ENCODE measurements around the gene CPLX3.

Gene CPLX3

DNA sequence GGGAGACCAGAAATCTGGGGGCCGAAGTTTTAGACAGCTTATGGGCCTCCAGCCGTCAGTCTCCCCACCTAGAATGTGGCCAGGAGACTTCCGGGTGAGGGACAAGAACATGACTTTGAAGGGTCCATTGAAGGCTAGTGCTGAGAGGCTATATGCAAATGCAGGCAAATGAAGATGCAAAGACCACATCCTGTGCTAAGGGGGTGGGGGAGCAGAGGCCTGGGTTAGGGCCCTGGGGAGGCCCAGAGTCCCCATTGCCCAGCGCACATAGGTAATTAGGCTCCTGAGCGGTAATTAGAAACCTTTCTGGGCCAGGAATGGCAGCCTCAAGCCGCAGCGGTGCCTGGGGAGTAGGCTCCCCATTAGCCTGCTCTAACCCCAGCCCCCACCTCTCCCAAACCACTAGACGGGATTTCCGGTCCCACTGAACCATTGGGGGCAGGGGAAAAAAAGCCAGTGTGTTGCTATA is 37.7 kb upstream of the CPLX3 start:
- DNase-seq = no peak

DNA sequence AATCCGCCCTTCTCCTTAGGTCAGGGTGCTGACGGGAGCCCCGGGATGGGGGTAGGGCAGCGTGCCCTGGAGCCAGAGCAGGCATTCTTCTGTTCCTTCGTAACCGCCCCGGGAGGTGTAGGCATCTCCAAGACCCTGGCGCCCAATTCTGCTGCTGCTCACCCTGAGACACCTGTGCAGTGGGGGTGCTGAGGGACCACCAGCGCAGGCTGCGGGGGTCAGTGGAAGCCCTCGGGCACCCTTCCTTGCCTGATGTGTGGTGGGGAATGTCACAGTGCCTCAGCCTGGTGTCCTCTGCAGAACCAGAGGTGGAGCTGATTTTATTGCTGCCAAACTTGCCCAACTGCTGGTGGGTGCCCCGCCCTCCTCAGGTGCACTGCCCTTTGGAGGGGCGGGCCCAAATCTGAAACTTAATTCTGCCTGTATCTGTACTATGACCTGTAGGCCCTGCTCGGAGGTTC is 37.2 kb upstream of the CPLX3 start:
- no peak for DNase-seq

DNA sequence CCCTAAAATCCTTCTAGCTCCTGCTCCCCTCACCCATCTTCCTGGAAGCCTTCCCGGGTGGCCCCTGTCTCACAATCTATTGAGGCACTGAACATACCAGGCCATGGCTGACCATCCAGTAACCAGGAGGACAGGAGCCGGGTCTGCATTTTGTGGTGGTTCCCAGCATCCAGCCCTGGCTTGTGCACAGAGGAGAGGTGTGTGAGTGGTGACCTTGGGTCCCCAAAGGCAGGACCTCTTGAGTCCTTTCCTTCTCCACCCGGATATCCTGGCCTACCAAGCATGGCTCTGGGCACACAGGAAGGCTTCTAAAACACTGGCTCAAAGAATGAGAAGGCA is 36.7 kb upstream of the CPLX3 start:
- no peak for DNase-seq

DNA sequence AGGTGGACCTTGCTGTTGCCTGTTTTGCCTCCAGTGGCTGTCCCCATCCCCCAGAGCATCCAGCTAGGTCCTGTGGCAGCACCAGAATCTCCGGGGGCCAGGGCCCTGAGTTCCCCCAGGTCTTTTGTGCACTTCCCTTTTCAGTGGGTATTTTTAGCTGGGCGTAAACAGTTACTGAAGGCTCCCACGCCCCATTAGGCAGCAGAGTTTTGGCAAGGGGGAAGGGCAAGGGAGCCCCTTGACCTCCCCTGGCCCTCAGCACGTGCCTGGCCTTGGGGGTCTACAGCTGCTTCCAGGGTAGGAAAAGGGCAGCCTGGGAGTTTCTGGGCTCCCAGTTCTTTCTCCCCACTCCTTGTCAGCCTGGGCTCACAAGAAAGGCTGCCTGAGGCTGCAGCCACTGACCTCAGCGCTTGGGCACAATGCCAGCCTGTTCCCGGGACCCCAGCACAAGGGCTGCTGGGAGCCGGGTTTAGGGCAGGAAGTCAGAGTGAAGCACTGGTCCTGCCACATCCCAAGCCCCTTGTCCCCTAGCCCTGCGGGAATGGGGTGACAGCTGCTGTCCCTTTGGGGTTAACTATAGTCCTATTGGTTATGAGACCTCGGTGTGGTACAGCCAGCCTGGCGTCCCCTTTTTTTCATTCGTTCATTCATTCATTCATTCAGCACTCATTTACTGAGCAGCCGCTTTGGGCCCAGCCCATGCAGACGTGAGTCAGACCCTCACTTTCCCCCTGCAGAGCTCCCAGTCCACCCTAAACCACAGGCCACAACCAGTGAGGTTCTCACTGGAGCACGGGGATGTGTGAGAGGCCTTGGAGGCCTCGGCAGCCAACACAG is 36.1 kb upstream of the CPLX3 start:
- DNase-seq = no peak

DNA sequence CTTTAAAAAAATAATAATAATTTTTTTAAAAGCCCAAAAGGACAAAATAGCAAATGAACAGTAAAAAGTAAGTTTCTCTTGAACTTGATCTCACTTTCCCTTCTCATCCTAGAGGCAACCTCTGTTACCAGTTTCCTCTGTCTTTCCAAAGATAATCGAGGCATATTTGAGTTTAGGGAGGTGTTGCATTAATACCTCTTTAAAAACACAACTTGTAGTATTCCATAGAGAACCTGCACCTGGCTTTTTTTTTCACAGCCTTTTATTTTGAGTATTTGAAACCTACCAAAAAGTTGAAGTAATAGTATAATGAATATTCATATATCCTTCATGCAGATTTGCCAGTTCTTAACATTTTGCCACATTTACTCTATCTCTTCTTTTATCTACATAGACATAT is 35.4 kb upstream of the CPLX3 start:
- DNase-seq = no peak

DNA sequence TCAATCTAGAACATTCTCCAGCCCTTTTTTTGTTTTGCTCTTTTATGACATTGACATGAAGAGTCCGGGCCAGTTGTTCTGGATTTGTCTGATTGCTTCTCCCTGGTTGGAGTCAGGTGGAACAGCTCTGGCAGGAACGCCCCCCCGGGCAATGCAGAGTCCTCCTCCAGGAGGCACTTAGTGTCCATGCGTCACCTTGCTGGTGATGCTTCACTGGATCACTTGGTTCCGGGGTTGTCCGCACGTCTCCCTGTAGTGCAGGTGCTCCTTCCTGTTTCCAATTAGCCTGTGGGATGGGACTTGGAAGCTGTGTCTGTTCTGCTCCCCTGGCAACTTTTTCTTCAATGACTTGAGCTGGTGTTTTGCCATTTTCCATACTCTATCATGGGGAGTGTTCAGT is 34.8 kb upstream of the CPLX3 start:
- no peak for DNase-seq

DNA sequence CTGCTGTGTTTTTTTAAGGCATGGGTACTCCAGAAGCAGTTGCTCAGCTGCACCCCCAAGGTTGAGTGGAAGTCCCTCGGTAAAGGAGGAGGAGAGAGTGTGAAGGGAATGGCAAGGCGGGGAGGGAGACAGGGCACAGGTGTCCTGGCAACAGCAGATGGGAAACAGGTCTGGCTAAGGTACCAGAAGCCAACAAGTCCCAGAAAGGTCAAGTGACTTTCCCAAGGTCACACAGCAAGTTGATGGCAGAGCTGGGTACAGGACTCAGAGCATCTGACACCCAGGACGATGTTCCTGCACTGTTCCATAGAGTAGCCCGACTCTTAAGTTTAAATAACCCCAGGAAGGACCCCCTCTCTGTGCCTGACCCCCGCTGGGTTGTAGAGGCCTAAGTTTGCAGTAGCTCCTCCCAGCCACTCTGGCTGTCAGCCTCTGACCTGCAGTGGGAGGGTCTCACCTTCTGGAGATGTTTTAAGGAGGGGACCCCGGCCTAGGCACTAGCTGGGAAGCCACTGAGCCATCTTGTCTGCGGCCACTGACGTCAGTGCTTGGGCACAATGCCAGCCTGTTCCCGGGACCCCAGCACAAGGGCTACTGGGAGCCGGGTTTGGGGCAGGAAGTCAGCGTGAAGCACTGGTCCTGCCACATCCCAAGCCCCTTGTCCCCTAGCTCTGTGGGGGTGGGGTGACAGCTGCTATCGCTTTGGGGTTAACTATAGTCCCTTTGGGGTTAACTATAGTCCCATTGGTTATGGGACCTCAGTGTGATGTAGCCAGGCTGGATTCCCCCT is 34.0 kb upstream of the CPLX3 start:
- DNase-seq = no peak

DNA sequence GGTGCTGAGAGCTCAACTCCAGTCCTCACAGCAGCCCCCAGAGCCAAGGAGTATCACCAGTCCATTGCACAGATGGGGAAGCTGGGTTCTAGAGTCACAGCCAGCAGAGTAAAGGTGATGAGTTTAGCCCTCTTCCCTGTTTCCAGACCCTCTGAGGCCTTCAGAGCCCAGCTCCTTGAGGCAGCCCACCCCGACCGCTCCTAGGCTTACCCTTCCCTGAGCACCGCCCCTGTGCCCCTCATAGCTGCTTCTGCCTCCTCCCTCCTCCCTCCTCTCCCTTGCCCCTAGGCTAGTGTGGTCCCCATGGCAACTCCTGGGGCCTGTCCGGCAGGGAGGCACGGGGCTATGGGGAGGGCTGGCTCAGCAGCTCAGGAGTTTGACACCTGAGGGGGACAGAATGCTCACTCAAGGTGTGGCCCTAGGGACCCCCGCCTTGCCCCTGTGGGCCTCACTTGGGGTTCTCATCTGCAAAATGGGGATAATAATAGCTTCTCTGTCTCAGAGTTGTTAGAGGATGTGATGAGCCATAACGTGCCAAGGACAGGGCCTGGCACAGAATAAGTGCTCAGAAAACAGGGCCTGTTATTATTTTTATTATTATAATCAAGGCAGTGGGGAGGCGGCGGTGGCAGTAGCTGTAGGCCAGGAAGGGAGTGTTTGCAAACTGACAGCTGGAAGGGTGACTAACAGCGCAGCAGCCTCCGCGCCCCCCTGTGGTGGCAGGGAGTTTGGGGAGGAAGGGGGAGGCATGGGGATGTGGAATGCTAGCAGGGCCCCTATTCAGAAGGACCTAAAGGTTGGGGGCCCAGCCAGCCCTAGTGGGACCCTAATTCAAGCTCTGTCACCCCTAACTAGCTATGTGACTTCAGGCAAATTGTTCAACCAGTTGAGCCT is 33.0 kb upstream of the CPLX3 start:
- no peak for DNase-seq

DNA sequence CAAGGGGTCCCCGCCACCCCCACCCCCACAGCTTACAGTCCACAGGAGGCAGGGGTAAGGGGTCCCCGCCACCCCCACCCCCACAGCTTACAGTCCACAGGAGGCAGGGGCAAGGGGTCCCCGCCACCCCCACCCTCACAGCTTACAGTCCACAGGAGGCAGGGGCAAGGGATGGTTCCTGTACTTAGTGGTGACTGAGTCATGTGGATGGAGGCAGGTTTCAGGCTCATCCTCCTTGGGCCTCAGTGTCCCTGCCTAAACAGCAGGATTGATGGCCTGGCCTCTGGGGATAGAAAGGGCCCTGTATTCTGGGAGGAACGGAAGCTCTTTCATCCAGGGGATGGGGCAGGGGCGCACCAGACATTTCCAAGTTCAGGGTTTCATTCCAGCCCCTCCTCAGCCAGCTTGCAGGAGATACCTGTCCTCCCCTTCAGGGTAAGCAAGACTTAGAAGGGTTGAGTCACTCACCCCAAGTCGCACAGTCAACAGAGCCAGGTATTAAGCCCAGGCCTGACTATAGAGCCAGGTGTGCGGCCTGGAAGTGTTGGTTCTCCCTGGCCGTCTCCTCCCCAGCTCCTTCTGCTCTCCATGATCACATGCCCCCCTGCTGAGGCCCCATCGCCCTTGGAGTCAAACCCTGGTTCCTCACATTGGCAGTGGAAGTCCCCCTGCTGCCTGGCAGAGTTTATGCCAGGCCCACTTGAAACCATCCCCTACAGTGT is 32.0 kb upstream of the CPLX3 start:
- DNase-seq = no peak

DNA sequence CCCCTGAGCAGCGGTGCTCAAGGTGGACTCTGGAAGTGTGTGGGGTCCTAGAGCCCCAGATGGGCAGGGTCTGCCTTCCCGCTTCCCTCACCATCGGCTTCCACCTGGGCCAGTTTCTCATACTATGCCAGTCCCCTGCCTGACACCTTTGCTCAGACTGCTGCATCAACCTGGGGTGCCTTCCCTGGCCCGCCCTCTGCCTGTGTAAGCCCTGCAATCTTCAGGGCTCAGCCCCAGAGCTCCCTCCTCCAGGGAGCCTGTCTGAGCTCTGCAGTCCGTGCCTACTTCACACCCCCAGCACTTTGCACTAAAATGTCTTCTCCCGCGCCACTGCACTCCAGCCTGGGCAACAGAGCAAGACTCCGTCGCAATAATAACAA is 31.5 kb upstream of the CPLX3 start:
- no peak for DNase-seq

DNA sequence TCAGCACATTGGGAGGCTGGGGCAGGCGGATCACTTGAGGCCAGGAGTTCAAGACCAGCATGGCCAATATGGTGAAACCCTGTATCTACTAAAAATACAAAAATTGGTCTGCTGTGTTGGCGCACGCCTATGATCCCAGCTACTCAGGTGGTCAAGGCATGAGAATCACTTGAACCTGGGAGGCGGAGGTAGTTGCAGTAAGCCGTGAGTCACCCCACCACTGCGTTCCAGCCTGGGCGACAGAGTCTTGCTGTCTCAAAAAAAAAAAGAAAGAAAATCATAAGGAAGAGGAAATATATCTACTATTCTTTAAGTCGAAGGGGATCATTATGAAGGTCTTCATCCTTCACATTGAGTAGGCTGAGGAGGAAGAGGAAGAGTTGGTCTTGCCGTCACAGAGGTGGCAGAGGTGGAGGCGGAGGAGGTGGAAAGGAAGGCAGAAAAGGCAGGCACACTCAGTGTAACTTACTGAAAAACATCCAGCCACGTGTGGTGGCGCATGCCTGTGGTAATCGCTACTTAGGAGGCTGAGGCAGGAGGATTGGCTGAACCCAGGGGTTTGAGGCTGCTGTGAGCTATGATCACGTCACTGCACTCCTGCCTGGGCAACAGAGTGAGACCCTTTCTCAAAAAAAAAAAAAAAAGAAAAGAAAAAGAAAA is 30.3 kb upstream of the CPLX3 start:
- DNase-seq = no peak

DNA sequence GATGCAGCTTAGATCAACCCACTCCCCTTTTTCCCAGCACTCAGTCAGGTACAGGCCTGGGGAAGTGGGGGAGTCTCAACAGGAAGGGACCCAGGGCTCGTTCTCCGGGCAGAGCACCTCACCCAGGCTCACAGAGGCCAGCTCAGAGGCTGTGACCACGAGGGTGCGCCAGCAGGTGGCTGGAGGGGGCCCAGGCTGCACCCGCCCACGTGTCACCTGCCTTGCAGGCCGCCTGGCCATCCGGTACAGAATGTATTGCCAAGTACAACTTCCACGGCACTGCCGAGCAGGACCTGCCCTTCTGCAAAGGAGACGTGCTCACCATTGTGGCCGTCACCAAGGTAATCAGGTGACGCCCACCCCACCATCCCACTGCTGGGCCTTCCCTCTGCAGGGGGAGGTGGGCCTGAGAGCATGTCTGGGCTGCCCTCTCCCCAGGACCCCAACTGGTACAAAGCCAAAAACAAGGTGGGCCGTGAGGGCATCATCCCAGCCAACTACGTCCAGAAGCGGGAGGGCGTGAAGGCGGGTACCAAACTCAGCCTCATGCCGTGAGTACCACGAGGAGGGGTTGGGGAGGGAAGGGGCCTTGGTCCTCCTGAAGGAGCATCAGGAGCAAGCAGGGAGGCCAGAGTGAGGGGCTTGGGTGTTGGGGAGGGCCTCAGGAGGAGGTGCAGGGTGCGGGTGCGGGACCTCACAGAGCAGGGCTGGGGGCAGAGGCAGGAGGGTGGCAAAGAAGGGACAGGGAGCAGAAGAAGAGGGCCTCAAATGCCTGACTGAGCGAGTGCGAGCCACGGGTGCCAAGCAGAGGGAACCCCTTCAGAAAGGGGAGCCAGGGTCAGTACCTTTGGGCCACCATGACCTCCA is 27.8 kb upstream of the CPLX3 start:
- no peak for DNase-seq

DNA sequence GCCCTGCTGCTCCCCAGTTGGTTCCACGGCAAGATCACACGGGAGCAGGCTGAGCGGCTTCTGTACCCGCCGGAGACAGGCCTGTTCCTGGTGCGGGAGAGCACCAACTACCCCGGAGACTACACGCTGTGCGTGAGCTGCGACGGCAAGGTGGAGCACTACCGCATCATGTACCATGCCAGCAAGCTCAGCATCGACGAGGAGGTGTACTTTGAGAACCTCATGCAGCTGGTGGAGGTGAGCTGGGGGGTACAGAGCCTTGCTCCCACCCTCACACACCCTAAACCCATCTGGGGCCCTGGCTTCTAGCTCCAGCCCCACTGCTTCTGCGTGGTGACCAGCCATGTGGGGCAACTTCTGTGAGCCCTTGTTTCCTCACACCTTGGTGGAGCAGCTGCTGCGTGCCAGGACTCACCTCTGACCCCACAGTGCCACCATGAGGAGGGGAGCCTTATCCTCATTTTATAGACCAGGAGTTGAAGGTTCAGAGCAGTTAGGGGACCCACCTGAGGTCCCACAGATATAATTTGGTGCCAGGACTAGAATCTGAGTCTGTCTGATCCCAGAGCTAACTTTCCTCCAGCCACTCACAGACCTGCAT is 27.1 kb upstream of the CPLX3 start:
- no peak for DNase-seq

DNA sequence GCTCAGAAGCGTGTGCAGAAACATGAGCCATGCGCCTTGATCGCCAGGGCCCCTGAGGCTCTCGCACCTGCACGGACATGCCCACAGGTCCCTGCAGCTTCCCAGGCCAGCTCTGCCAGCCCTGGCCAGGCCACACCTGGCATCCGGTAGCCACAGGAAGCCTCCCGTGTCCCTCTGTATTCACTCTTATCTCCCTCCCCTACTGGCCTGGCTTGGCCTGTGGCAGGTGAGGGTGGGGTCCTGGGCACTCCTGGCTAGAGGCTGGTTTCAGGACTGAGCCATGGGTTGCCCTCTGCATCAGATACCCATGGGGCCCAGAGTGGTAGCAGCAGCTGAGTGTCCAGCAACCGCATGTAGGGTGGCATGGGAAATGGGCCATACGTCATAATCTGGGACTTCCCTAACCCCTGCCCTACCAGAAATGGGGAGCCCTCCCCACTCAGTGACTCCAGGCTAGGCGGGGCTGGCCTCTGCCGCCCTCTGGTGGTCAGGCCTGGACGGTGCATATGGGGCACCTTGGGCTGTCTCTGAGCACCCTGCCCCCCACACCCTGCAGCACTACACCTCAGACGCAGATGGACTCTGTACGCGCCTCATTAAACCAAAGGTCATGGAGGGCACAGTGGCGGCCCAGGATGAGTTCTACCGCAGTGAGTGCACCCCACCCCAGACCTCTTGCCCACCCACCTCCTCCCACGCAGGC is 26.4 kb upstream of the CPLX3 start:
- peak in 1 of 2 experiments; percentile 57 for DNase-seq

DNA sequence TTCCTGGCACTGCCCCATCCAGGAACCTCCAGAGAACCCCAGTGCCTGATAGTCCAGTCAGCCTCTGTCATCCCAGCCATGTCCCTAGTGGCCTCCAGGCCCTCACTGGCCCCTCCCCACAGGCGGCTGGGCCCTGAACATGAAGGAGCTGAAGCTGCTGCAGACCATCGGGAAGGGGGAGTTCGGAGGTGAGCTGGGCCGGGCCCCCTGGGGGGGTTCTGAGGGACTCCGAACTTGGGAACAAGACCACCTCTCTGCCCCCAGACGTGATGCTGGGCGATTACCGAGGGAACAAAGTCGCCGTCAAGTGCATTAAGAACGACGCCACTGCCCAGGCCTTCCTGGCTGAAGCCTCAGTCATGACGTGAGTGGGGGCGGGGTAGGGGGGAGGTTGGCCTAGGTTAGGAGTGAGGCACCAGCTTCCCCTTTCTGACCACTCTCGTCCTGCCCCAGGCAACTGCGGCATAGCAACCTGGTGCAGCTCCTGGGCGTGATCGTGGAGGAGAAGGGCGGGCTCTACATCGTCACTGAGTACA is 25.8 kb upstream of the CPLX3 start:
- no peak for DNase-seq

DNA sequence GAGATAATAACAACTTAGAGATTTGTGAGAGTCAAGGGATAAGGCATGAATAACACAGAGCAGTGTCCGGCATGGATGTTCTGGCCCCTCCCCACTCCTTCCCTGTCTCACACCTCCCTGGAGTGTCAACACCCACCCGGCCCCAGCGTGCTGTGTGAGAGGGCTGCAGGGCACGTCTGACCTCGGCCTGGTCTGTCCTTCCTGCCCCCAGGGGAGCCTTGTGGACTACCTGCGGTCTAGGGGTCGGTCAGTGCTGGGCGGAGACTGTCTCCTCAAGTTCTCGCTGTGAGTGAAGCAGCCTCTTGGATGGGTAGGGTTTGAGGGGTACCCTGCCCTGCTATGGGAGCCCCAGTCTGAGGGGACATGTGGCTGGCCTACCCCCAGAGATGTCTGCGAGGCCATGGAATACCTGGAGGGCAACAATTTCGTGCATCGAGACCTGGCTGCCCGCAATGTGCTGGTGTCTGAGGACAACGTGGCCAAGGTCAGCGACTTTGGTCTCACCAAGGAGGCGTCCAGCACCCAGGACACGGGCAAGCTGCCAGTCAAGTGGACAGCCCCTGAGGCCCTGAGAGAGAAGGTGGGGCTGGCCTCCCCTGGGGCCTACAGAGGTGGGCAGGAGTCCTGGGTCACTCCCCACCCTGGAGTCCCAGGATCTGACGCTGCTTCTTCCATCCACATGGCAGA is 25.0 kb upstream of the CPLX3 start:
- DNase-seq = no peak

DNA sequence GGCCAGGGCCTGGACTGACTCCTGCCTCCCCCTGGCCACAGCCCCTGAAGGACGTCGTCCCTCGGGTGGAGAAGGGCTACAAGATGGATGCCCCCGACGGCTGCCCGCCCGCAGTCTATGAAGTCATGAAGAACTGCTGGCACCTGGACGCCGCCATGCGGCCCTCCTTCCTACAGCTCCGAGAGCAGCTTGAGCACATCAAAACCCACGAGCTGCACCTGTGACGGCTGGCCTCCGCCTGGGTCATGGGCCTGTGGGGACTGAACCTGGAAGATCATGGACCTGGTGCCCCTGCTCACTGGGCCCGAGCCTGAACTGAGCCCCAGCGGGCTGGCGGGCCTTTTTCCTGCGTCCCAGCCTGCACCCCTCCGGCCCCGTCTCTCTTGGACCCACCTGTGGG is 24.1 kb upstream of the CPLX3 start:
- DNase-seq = no peak

DNA sequence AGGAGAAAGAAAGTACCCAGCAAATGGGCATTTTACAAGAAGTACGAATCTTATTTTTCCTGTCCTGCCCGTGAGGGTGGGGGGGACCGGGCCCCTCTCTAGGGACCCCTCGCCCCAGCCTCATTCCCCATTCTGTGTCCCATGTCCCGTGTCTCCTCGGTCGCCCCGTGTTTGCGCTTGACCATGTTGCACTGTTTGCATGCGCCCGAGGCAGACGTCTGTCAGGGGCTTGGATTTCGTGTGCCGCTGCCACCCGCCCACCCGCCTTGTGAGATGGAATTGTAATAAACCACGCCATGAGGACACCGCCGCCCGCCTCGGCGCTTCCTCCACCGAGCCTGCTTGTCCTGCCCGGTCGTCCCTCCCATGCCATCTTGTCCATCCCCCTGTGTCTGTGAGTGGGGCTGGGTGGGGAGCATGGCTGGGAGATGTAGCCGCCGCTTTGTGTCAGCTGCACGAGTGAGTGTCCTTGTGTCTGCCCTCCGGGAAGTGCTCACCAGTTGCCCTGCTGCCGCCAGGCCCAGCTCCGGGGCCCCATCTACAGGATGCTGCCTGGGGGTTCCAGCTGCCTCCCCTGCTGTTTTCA is 23.5 kb upstream of the CPLX3 start:
- DNase-seq = no peak

DNA sequence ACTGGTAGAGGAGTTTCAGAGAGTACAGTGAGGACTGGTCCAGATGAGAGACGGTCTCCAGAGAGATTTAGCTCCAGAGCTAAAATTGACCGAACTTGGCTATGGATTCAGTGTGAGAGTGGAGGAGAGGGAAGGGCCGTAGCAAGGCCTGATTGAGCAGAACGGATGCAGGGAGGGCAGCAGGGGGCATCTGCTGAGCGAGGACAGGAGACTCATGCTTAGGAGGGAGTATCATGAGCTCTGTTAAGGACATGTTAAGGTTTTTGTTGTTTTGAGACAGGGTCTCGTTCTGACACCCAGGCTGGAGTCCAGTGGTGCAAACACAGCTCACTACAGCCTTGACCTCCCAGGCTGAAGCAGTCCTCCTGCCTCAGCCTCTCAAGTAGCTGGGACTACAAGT is 21.5 kb upstream of the CPLX3 start:
- DNase-seq = no peak
